Measurements from ENCODE around the gene SKI.

Gene SKI

GRCh38 chr1:2274929-2275475, 46.9 kb downstream of the SKI start:
- DNase-seq (ENCODE audit: low read depth in 2 of 2): no peak

- DNase-seq (ENCODE audit: low read depth in 2 of 2): no peak
Measured at GRCh38 chr1:2275796-2276536, 47.8 kb downstream of the SKI start.

- no peak for DNase-seq (ENCODE audit: low read depth in 2 of 2)
Measured at GRCh38 chr1:2276803-2277580, 48.9 kb downstream of the SKI start.

GRCh38 chr1:2277741-2278488, 49.8 kb downstream of the SKI start:
- no peak for DNase-seq (ENCODE audit: low read depth in 2 of 2)

- no peak for DNase-seq (ENCODE audit: low read depth in 2 of 2)
Measured at GRCh38 chr1:2278591-2279209, 50.6 kb downstream of the SKI start.

GRCh38 chr1:2279210-2279639, 51.1 kb downstream of the SKI start:
- no peak for DNase-seq (ENCODE audit: low read depth in 2 of 2)

GRCh38 chr1:2279817-2280216, 51.7 kb downstream of the SKI start:
- DNase-seq (ENCODE audit: low read depth in 2 of 2): no peak

GRCh38 chr1:2282556-2283270, 54.6 kb downstream of the SKI start:
- DNase-seq (ENCODE audit: low read depth in 2 of 2): no peak

GRCh38 chr1:2283371-2283990, 55.4 kb downstream of the SKI start:
- DNase-seq (ENCODE audit: low read depth in 2 of 2): no peak

- no peak for DNase-seq (ENCODE audit: low read depth in 2 of 2)
Measured at GRCh38 chr1:2283991-2284895, 56.1 kb downstream of the SKI start.

GRCh38 chr1:2284932-2285331, 56.8 kb downstream of the SKI start:
- no peak for DNase-seq (ENCODE audit: low read depth in 2 of 2)

- no peak for DNase-seq (ENCODE audit: low read depth in 2 of 2)
Measured at GRCh38 chr1:2286923-2287322, 58.8 kb downstream of the SKI start.

GRCh38 chr1:2287649-2288048, 59.5 kb downstream of the SKI start:
- no peak for DNase-seq (ENCODE audit: low read depth in 2 of 2)

- DNase-seq (ENCODE audit: low read depth in 2 of 2): no peak
Measured at GRCh38 chr1:2288311-2288710, 60.2 kb downstream of the SKI start.

- no peak for DNase-seq (ENCODE audit: low read depth in 2 of 2)
Measured at GRCh38 chr1:2288816-2289536, 60.9 kb downstream of the SKI start.

- no peak for DNase-seq (ENCODE audit: low read depth in 2 of 2)
Measured at GRCh38 chr1:2289607-2290006, 61.5 kb downstream of the SKI start.

- DNase-seq (ENCODE audit: low read depth in 2 of 2): no peak
Measured at GRCh38 chr1:2290171-2290578, 62.1 kb downstream of the SKI start.

- DNase-seq (ENCODE audit: low read depth in 2 of 2): peak; percentile 63 to 81
Measured at GRCh38 chr1:2290595-2291510, 62.7 kb downstream of the SKI start.

All from stimulated activated CD4-positive, alpha-beta T cell treated with anti-CD3 and anti-CD28 coated beads, Interleukin-12 subunit alpha, Interleukin-12 subunit beta, amount 100 ng/mL, for 24 hours (primary cell).